Measurements from ENCODE around the gene EZH1.
A peak's percentile ranks its signal among the peaks of the same experiment; 100 is the strongest.

Gene EZH1

GRCh38 chr17:42767512-42767911 lies 22.7 kb upstream of the EZH1 start:
- TF ChIP-seq YY1 (IDR thresholded peaks at IDR 0.05; ENCODE audit: insufficient read depth, insufficient read length) (no peak), ZNF274 (IDR thresholded peaks at IDR 0.05; ENCODE audit: low read depth, low read length) (no peak), SUZ12 (IDR thresholded peaks at IDR 0.05; ENCODE audit: extremely low read depth, insufficient read depth, insufficient read length) (no peak)
- DNase-seq (ENCODE audit: low read depth, low spot score) = no peak
- H3K4me1 ChIP-seq (ENCODE audit: insufficient read depth, insufficient read length) = peaks cover 2% of the 10 kb centered on the region
- H3K36me3 ChIP-seq (ENCODE audit: insufficient read depth, insufficient read length, low read length) = no peaks in the 10 kb centered on the region
- no peaks in the 10 kb centered on the region for H3K9me3 ChIP-seq (ENCODE audit: insufficient read depth, low read length)
- H3K4me3 ChIP-seq (ENCODE audit: insufficient read length, low read depth) = no peak overlapping the region
- H3K9ac ChIP-seq (ENCODE audit: insufficient read length, low read depth) = no peak overlapping the region
- H3K27me3 ChIP-seq (ENCODE audit: insufficient read depth, insufficient read length) = no peaks in the 10 kb centered on the region

- DNase-seq (ENCODE audit: low read depth, low spot score) = no peak
- Histone ChIP-seq H3K36me3 (ENCODE audit: insufficient read depth, insufficient read length, low read length) (no peaks in the 10 kb centered on the region), H3K4me1 (ENCODE audit: insufficient read depth, insufficient read length) (peaks cover 12% of the 10 kb centered on the region)
These were observed 21.3 kb upstream of the EZH1 start for GRCh38 chr17:42766124-42766523.

GRCh38 chr17:42761638-42762037 lies 16.8 kb upstream of the EZH1 start:
- Histone ChIP-seq H3K9ac (ENCODE audit: insufficient read length, low read depth) (peak overlapping the region; percentile 78), H3K27me3 (ENCODE audit: insufficient read depth, insufficient read length) (peaks cover 29% of the 10 kb centered on the region), H3K4me1 (ENCODE audit: insufficient read depth, insufficient read length) (peaks cover 12% of the 10 kb centered on the region), H3K4me3 (ENCODE audit: insufficient read length, low read depth) (peak overlapping the region; percentile 45), H3K36me3 (ENCODE audit: insufficient read depth, insufficient read length, low read length) (no peaks in the 10 kb centered on the region), H3K9me3 (ENCODE audit: insufficient read depth, low read length) (no peaks in the 10 kb centered on the region)
- no peak for DNase-seq (ENCODE audit: low read depth, low spot score)
- TF ChIP-seq ZNF274 (IDR thresholded peaks at IDR 0.05; ENCODE audit: low read depth, low read length) (no peak), YY1 (IDR thresholded peaks at IDR 0.05; ENCODE audit: insufficient read depth, insufficient read length) (no peak), SUZ12 (IDR thresholded peaks at IDR 0.05; ENCODE audit: extremely low read depth, insufficient read depth, insufficient read length) (no peak)

More at GRCh38 chr17:42766124-42766523, 21.3 kb upstream of the EZH1 start:
- TF ChIP-seq SUZ12 (IDR thresholded peaks at IDR 0.05; ENCODE audit: extremely low read depth, insufficient read depth, insufficient read length) (no peak), ZNF274 (IDR thresholded peaks at IDR 0.05; ENCODE audit: low read depth, low read length) (no peak), YY1 (IDR thresholded peaks at IDR 0.05; ENCODE audit: insufficient read depth, insufficient read length) (no peak)
- Histone ChIP-seq H3K27me3 (ENCODE audit: insufficient read depth, insufficient read length) (peaks cover 13% of the 10 kb centered on the region), H3K9ac (ENCODE audit: insufficient read length, low read depth) (no peak overlapping the region), H3K9me3 (ENCODE audit: insufficient read depth, low read length) (no peaks in the 10 kb centered on the region), H3K4me3 (ENCODE audit: insufficient read length, low read depth) (no peak overlapping the region)

- no peak for TF ChIP-seq ZNF274 (IDR thresholded peaks at IDR 0.05; ENCODE audit: low read depth, low read length)
- TF ChIP-seq SUZ12 (IDR thresholded peaks at IDR 0.05; ENCODE audit: extremely low read depth, insufficient read depth, insufficient read length) = no peak
- no peak for TF ChIP-seq YY1 (IDR thresholded peaks at IDR 0.05; ENCODE audit: insufficient read depth, insufficient read length)
- Histone ChIP-seq H3K9ac (ENCODE audit: insufficient read length, low read depth) (peak within 1 kb of the TSS; percentile 78), H3K9me3 (ENCODE audit: insufficient read depth, low read length) (no peaks in the 10 kb centered on the region), H3K36me3 (ENCODE audit: insufficient read depth, insufficient read length, low read length) (no peaks in the 10 kb centered on the region), H3K4me3 (ENCODE audit: insufficient read length, low read depth) (peak within 1 kb of the TSS; percentile 45), H3K4me1 (ENCODE audit: insufficient read depth, insufficient read length) (peaks cover 12% of the 10 kb centered on the region), H3K27me3 (ENCODE audit: insufficient read depth, insufficient read length) (peaks cover 29% of the 10 kb centered on the region)
- no peak for DNase-seq (ENCODE audit: low read depth, low spot score)
These were observed 16.1 kb upstream of the EZH1 start, which contains the start of gene RAMP2 for GRCh38 chr17:42760652-42761581. RAMP2 (plus strand) TSS chr17:42761227; CDS start chr17:42761262, 35 bp downstream.

- no peaks in the 10 kb centered on the region for H3K36me3 ChIP-seq (ENCODE audit: insufficient read depth, insufficient read length, low read length)
- H3K9ac ChIP-seq (ENCODE audit: insufficient read length, low read depth) = peak overlapping the region; percentile 78
- H3K4me1 ChIP-seq (ENCODE audit: insufficient read depth, insufficient read length) = peaks cover 12% of the 10 kb centered on the region
- DNase-seq (ENCODE audit: low read depth, low spot score) = no peak
- H3K9me3 ChIP-seq (ENCODE audit: insufficient read depth, low read length) = no peaks in the 10 kb centered on the region
- H3K4me3 ChIP-seq (ENCODE audit: insufficient read length, low read depth) = peak overlapping the region; percentile 45
- TF ChIP-seq YY1 (IDR thresholded peaks at IDR 0.05; ENCODE audit: insufficient read depth, insufficient read length) (no peak), SUZ12 (IDR thresholded peaks at IDR 0.05; ENCODE audit: extremely low read depth, insufficient read depth, insufficient read length) (no peak), ZNF274 (IDR thresholded peaks at IDR 0.05; ENCODE audit: low read depth, low read length) (no peak)
- H3K27me3 ChIP-seq (ENCODE audit: insufficient read depth, insufficient read length) = peaks cover 29% of the 10 kb centered on the region
These were observed 15.3 kb upstream of the EZH1 start for GRCh38 chr17:42759982-42760651.

- no peak for DNase-seq (ENCODE audit: low read depth, low spot score)
- no peaks in the 10 kb centered on the region for H3K4me1 ChIP-seq (ENCODE audit: insufficient read depth, insufficient read length)
- no peaks in the 10 kb centered on the region for H3K9me3 ChIP-seq (ENCODE audit: insufficient read depth, low read length)
- H3K27me3 ChIP-seq (ENCODE audit: insufficient read depth, insufficient read length) = peaks cover 5% of the 10 kb centered on the region
- H3K9ac ChIP-seq (ENCODE audit: insufficient read length, low read depth) = no peak overlapping the region
- no peaks in the 10 kb centered on the region for H3K36me3 ChIP-seq (ENCODE audit: insufficient read depth, insufficient read length, low read length)
- no peak overlapping the region for H3K4me3 ChIP-seq (ENCODE audit: insufficient read length, low read depth)
- no peak for TF ChIP-seq SUZ12 (IDR thresholded peaks at IDR 0.05; ENCODE audit: extremely low read depth, insufficient read depth, insufficient read length)
- no peak for TF ChIP-seq YY1 (IDR thresholded peaks at IDR 0.05; ENCODE audit: insufficient read depth, insufficient read length)
- TF ChIP-seq ZNF274 (IDR thresholded peaks at IDR 0.05; ENCODE audit: low read depth, low read length) = no peak
These were observed 9.9 kb upstream of the EZH1 start for GRCh38 chr17:42754782-42755181.

GRCh38 chr17:42751628-42752027 lies 6.8 kb upstream of the EZH1 start:
- TF ChIP-seq YY1 (IDR thresholded peaks at IDR 0.05; ENCODE audit: insufficient read depth, insufficient read length) (no peak), ZNF274 (IDR thresholded peaks at IDR 0.05; ENCODE audit: low read depth, low read length) (no peak), SUZ12 (IDR thresholded peaks at IDR 0.05; ENCODE audit: extremely low read depth, insufficient read depth, insufficient read length) (no peak)
- Histone ChIP-seq H3K27me3 (ENCODE audit: insufficient read depth, insufficient read length) (no peaks in the 10 kb centered on the region), H3K9ac (ENCODE audit: insufficient read length, low read depth) (no peak overlapping the region), H3K9me3 (ENCODE audit: insufficient read depth, low read length) (no peaks in the 10 kb centered on the region), H3K4me1 (ENCODE audit: insufficient read depth, insufficient read length) (peaks cover 5% of the 10 kb centered on the region), H3K4me3 (ENCODE audit: insufficient read length, low read depth) (no peak overlapping the region), H3K36me3 (ENCODE audit: insufficient read depth, insufficient read length, low read length) (no peaks in the 10 kb centered on the region)
- no peak for DNase-seq (ENCODE audit: low read depth, low spot score)
